Ureter (tissue), 1 donor: Measurements from ENCODE around the gene CNTNAP2. TPM values are rescaled to one million over a fixed set of nuclear protein-coding genes. Genes with fewer than 3 reads are reported as not detected.
A peak's percentile ranks its signal among the peaks of the same experiment; 100 is the strongest.
"Not testable (repeated sequence)": the region's sequence is repeated elsewhere in the genome, so short reads cannot be mapped to it uniquely, and the experiment has no call there.

Experiments used
- DNase-seq: peaks from one replicate; pipeline ENCODE4 v3.0.0-alpha.2; 2020; ENCODE audit warnings: low spot score
- total RNA-seq: library from RNA; stranded (reverse); gene quantifications from one replicate; pipeline ENCODE4 v1.2.4, GENCODE V29; 2023
- donor health status: DM: yes; HTN: yes; CAD: no.

The CNTNAP2 gene
- total RNA-seq, 1 donor from 2014 or later, result 0.21 TPM

- DNase-seq, result no peak
Observed at GRCh38 chr7:148256433-148256832, 2139.8 kb downstream of the CNTNAP2 start.

DNA sequence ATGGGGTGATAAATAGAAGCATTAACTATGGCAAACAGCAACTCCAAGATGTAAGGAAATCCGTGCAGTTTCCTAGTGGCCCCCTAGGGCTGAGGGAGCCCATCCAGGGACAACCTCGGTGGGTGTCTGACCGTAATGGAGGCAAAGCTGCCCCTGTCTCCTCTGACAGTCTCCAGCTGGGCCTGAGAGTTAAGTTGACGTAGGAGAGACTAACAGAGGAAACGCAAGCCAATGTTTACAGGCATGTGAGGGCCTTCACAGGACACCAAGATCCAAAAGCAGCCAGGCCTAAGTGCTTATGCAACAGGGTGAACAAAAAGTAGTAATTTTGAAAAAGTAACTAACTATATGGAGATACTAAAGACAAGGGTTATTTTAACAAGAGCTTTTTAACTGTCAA is 2144.0 kb downstream of the CNTNAP2 start:
- no peak for DNase-seq

DNA sequence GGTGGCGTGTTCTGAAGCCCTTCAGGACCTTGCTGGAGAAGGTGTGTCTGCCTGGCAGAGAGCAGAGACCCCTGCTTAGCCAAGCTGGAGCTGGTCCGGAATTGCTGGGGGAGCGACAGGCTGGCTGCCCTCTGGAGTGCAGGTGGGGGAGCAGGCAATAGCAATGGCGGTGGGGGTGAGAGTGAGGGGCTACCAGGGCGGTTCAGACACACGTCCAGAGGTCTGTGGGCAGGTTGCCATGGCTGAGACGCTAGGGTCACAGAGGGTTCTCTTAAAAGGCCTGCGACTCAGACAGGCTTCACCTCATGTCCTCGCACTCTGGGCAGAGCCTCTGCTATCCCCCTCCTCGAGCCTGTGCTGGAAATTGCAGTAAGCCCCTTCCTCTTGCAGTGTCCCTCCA is 2144.9 kb downstream of the CNTNAP2 start:
- DNase-seq, result no peak

GRCh38 chr7:148261996-148262688 is 2145.5 kb downstream of the CNTNAP2 start:
- DNase-seq, result no peak

- peak; percentile 72 for DNase-seq
Observed at GRCh38 chr7:148262721-148263229, 2146.2 kb downstream of the CNTNAP2 start.

DNA sequence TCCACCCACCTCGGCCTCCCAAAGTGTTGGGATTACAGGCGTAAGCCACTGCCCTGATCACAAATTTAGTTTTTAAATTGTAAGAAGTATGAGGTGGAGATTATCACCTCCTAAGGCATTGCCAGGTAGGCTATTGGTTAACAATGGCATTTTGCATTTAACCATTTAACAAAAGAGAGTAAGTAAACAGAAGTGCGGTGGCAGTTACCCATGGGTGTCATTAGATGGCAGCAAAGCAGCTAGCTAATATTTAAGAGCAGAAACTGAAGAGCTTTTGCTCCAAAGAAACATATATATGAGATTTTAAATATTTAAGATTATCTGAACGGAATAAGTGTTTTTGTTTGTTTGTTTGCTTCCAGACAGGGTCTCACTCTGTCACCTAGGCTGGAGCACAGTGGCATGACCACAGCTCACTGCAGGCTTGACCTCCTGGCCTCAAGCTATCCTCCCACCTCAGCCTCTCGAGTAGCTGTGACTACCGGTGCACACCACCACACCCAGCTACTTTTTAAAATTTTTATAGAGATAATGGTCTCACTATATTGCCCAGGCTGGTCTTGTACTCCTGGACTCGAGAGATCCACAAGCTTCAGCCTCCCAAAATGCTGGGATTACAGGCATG is 2148.4 kb downstream of the CNTNAP2 start:
- DNase-seq, result no peak

- DNase-seq, result no peak
Observed at GRCh38 chr7:148265896-148266295, 2149.3 kb downstream of the CNTNAP2 start.

GRCh38 chr7:148266795-148267194 is 2150.2 kb downstream of the CNTNAP2 start:
- no peak for DNase-seq

DNA sequence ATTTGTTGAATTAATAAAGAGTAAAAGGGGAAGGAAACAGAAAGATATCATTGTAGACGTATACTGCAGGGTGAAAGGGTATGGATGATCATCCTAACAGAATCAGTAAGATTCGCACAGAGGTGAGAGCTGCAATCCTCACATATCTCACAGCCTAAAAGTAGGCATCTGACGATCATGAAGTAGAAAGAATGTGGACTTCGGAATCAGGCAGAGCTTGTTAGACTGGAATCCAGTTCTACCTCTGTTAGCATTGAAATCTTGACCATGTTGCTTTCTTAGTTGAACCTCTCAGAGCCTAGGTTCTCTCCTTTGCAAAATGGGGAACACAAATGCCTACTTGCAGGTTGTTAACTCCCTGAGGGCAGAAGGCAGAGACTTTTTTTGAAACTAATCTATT is 2154.0 kb downstream of the CNTNAP2 start:
- peak; percentile 9 for DNase-seq

DNA sequence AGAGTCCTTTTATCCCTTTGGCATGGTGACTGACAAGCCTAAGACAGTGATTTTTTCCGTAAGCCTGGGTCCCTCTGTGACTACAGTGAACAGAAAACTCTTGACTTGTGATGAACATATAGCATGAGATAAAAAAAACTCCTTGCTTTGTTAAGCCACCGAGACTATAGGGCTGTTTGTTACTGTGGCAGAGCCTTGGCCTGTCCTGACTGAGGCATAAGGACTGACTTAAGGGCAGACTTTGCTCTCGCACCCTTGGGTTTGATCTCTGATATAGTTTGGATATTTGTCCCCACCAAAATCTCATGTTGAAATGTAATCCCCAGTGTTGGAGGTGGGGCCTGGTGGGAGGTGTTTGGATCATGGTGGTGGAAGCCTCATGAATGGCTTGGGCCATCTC is 2157.5 kb downstream of the CNTNAP2 start:
- peak; percentile 9 for DNase-seq

DNA sequence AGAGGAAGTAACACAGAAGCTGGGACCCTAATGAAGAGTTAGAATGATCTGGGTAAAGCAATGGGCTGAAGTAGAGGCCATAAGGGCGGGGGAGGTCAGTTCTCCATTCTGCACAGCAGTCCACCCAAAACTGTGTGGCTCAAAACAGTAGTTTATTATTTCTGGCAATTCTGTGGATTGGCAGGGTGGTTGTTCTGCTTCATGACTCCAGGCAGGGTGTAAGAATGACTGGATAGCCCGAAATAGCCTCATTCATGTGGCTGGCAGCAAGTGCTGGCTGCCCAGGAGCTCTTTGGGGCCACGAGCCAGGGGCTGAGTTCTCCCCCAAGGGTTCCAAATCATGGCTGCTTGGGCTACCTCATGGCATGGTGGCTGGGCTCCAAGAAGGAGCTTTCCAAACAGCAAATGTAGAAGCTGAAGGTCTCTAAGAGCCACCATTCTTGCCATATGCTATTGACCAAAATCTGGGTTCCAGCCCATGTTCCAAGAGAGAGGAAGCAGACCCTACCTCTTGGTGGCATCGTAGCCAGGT is 2158.8 kb downstream of the CNTNAP2 start:
- peak; percentile 23 for DNase-seq

GRCh38 chr7:148276314-148277041 is 2159.9 kb downstream of the CNTNAP2 start:
- peak; percentile 20 for DNase-seq

- DNase-seq, result peak; percentile 22
Observed at GRCh38 chr7:148277042-148277660, 2160.6 kb downstream of the CNTNAP2 start.

- DNase-seq, result no peak
Observed at GRCh38 chr7:148286150-148286549, 2169.5 kb downstream of the CNTNAP2 start.

- DNase-seq, result no peak
Observed at GRCh38 chr7:148287538-148287937, 2170.9 kb downstream of the CNTNAP2 start.

DNA sequence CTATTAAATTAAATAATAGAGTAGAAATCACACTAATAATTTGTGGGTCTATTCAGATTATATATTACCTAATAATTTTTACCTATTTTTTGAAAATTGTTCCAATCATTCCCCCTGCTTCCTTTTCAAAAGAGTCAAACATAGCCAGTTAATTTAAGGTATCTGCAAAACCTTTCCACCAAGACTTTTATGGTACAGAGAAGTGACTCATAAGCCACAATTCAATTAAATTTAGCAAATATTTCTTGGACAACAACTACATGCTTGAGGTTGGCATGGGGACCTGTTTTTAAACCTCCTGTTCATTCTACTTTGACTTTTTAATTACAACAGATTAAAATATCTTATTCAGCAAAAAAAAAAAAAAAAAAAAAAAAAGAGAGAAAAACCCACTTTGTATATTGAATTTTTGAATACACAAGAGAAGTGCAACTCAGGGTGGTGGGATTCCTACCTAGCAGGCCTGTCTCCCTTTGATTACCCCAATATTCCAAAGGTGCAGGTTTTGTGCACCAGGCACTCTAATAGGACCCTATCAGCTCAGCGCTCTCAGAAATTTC is 2172.1 kb downstream of the CNTNAP2 start:
- DNase-seq, result no peak

- no peak for DNase-seq
Observed at GRCh38 chr7:148289630-148290029, 2173.0 kb downstream of the CNTNAP2 start.

DNA sequence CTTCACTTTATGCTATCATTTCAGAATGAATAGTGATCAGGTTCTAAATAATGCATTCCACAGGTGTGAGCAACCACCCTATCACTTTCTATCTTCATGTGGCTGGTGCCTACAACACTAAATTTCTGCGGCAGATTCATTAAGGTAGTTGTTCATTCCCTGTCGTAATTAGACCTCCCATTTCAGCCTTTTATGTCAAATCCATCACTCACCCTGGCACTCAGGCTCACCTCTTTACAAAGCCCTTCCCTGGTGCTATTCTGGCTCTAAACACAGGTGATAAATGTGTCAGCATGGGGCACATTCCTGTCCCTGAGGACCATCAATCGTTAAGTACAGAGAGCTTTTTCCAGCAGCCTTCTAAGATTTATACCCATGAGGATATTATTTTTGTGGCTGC is 2173.9 kb downstream of the CNTNAP2 start:
- DNase-seq, result no peak

DNA sequence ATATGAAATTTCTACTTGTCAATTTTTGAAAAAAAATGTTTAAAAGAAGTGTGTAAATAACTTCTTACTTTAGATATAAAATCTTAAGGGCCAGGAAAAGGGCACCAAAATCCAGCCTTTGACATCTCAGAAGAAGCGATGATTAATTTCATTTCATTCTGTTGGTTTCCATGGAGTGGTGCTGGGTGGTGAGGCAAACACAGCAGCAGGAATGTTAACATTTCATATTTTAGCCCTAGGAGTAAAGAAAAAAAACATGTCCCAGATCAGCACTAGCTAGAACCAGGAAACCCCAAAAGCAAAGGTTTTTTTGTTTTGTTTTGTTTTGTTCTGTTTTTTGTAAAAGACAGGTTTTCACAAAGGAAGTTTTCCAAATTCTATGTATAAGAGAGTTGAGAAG is 2175.2 kb downstream of the CNTNAP2 start:
- no peak for DNase-seq

GRCh38 chr7:148296994-148297644 is 2180.5 kb downstream of the CNTNAP2 start:
- DNase-seq, result no peak

DNA sequence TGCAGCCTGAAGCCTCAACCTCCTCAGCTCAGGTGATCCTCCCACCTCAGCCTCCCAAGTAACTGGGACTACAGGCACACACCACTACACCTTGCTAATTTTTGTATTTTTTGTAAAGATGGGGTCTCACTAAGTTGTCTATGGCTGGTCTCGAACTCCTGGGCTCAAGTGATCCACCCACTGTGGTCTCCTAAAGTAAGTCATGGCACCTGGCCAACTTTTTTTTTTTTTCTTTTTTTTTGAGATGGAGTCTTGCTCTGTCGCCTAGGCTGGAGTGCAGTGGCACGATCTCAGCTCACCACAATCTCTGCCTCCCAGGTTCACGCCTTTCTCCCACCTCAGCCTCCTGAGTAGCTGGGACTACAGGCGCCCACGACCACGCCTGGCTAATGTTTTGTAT is 2182.2 kb downstream of the CNTNAP2 start:
- not testable (repeated sequence) for DNase-seq
